Measurements from ENCODE around the gene MT1X. TPM values are rescaled to one million over a fixed set of nuclear protein-coding genes. Genes with fewer than 3 reads are reported as not detected.

MT1X gene
- total RNA-seq, 1 donor from 2014 or later: 7.1 TPM

DNA sequence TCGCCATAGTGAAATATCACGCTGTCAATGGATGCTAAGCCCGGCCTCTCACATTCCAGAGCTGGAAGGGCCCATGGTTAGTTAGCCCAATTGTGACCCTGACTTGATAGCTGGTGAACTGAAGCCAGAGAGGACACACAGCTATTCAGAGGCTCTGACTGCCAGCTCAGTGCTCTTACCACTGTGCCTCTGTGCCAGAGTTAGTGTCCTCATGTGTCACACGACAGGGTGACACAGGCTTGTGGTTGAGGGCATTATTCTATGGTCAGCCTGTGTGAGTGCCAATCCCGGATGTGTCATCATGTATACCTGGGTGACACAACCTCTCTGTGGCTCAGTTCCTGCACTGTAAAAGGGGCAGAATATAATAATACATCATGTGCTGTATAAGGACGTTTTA is 2.5 kb upstream of the MT1X start:
- DNase-seq (ENCODE audit: low spot score in 2 of 2, unreplicated experiment in 2 of 2): no peak
- Mint-ChIP-seq H3K4me3 (no peak overlapping the region), H3K36me3 (no peaks in the 10 kb centered on the region), H3K27me3 (ENCODE audit: low read depth) (peaks cover 64% of the 10 kb centered on the region), H3K27ac (no peak overlapping the region), H3K4me1 (peaks cover 15% of the 10 kb centered on the region), H3K9me3 (no peaks in the 10 kb centered on the region)
- no peak for TF ChIP-seq CTCF (IDR thresholded peaks at IDR 0.05; ENCODE audit: unreplicated experiment)

DNA sequence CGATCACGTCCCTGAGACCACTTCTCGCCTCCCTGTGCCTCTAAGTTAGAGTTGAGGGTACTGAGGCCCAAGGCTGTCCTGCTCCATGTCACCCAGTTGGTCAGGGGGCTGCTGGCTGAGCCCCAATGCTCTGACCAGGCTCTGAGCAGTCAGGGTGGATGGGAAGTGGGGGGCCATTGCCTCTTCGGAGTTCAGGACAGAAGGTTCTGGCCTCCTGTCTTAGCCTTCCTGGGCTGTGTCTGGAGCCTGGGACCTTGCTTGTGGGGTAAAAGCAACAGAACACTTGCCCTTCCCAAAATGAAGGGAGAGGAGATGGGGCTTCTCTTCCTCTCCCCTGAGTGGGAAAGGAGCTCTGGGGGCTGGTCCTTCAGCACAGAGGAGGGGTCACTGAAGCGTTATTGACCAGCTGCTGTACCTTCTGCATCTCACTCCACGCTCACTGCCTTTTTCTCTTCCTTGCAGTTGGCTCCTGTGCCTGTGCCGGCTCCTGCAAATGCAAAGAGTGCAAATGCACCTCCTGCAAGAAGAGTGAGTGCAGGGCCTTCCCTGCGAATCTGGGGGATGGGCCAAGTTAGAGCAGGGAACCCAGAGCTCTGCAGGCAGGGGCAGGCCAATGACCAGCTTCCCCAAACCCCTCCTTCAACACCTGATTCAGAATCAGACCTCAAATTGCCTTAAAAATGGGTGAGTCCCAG is 580 bp downstream of the MT1X start:
- DNase-seq (ENCODE audit: low spot score in 2 of 2, unreplicated experiment in 2 of 2): no peak
- Mint-ChIP-seq H3K4me3 (peak overlapping the region; percentile 81), H3K36me3 (peaks cover 3% of the 10 kb centered on the region), H3K4me1 (peaks cover 4% of the 10 kb centered on the region), H3K9me3 (peaks cover 11% of the 10 kb centered on the region), H3K27me3 (ENCODE audit: low read depth) (peaks cover 48% of the 10 kb centered on the region), H3K27ac (no peak overlapping the region)
- no peak for TF ChIP-seq CTCF (IDR thresholded peaks at IDR 0.05; ENCODE audit: unreplicated experiment)

DNA sequence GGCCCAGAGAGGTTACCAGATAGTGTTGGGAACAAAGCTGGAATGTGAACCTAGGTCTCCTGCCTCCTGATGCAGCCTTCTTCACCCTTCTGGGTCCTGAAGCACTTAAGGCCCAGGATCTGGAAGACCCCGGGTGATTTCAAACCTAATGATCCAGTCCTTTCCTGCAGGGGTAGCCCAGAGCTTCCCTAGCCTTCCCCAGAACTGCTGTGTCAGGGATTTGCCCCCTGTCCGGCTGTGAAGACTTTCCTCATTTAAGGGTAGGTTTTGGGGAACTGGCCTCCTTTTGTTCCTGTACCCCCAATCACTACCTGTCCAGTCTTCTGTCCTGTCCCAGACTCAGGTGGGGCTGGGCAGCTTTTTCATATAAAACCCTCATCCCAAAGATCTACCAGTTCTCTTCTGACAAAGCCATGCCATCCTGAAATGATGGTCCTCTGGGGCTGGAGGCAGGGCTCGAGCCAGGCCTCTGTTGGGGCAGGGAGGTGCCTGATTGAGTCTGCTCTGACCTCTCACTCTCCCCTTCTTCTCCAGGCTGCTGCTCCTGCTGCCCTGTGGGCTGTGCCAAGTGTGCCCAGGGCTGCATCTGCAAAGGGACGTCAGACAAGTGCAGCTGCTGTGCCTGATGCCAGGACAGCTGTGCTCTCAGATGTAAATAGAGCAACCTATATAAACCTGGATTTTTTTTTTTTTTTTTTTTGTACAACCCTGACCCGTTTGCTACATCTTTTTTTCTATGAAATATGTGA is 1.3 kb downstream of the MT1X start:
- no peak for TF ChIP-seq CTCF (IDR thresholded peaks at IDR 0.05; ENCODE audit: unreplicated experiment)
- H3K36me3 Mint-ChIP-seq: peaks cover 3% of the 10 kb centered on the region
- peaks cover 4% of the 10 kb centered on the region for H3K4me1 Mint-ChIP-seq
- no peak for DNase-seq (ENCODE audit: low spot score in 2 of 2, unreplicated experiment in 2 of 2)
- H3K27ac Mint-ChIP-seq: no peak overlapping the region
- peaks cover 13% of the 10 kb centered on the region for H3K9me3 Mint-ChIP-seq
- H3K27me3 Mint-ChIP-seq (ENCODE audit: low read depth): peaks cover 48% of the 10 kb centered on the region
- peak overlapping the region; percentile 17 for H3K4me3 Mint-ChIP-seq

DNA sequence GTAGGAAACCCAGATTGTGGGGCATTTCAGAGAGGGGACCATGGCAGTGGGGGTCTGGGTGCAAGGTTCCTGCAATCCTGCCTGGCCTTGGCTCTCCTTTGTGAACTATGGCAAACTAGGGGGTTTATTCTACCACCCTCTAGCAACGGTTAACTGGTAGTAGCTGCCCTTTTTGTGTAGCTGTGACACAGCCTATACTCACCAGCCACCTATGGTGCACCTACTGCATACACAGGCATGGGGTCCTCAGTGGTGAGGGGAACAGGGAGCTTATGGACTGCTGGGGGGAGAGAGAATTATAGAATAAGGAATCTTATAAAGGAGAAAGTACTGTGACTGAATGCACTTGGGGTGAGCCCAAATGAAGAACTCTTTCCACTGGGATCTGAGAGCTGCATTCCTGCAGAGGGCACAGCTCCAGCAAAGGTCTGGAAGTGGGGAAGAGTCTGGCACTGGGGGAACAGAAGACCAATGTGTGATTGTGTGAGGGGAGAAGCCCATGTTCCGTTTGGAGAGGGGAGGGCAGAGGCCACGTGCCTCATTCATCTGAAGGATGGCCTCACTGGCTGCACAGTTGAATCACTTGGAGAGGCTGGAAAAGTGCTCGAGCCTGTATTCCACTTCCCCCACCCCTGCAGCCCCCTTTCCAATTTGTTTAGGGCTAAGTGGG is 2.1 kb downstream of the MT1X start:
- peaks cover 13% of the 10 kb centered on the region for H3K9me3 Mint-ChIP-seq

More for the DNA sequence above, 2.1 kb downstream of the MT1X start:
- Mint-ChIP-seq H3K27me3 (ENCODE audit: low read depth) (peaks cover 54% of the 10 kb centered on the region), H3K36me3 (peaks cover 3% of the 10 kb centered on the region), H3K27ac (no peak overlapping the region), H3K4me1 (peaks cover 4% of the 10 kb centered on the region), H3K4me3 (no peak overlapping the region)
- no peak for DNase-seq (ENCODE audit: low spot score in 2 of 2, unreplicated experiment in 2 of 2)
- no peak for TF ChIP-seq CTCF (IDR thresholded peaks at IDR 0.05; ENCODE audit: unreplicated experiment)

Data from mesothelial cell of epicardium (in vitro differentiated cells).